Amygdala (tissue), 56 donors: ENCODE measurements around the gene AOPEP.

Experiments
- DNase-seq, 56 donors: peaks; one replicate each; lab custom pipeline; 2025; lab: John Stamatoyannopoulos, UW

Gene AOPEP

DNA sequence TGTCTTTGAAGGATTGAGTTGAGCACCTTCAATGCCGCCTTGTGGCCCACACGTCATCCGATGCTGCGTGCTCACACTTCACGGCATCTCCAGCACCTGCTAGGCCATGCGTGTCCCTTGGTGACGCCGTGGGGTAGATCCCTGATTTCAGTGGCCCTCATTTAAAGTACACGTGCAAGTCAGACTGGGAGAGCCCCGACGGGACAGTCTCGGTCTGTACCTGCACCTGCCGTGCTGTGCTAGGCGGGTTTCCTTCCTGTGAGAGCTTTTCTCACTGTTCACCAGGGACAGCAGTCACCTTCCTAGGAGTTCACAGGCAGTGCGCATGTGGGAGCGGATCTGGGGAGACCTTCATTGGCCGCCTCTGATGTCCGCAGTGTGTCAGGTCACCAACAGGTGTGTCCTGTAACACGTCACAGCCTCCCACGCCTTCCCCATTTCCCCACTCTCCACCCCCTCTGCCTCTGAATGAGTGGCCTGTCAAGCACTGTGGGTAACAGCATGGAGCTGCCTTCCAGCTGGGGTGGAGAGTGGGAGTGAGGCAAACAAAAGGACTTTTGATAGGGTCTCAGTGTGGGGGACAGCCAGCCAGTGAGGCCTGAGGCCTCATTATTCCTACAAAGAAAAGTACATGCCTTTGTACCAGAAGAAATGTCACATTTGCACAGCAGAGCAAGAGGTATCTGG lies 354.6 kb downstream of the AOPEP start:
- DNase-seq = peak in 51 of 56 donors; percentile 26 to 90 (median 71)

GRCh38 chr9:95081998-95082397 lies 355.5 kb downstream of the AOPEP start:
- DNase-seq = no peak

GRCh38 chr9:95082401-95083084 lies 356.0 kb downstream of the AOPEP start:
- DNase-seq = no peak

- no peak for DNase-seq
These were observed 356.7 kb downstream of the AOPEP start for GRCh38 chr9:95083086-95083768.

DNA sequence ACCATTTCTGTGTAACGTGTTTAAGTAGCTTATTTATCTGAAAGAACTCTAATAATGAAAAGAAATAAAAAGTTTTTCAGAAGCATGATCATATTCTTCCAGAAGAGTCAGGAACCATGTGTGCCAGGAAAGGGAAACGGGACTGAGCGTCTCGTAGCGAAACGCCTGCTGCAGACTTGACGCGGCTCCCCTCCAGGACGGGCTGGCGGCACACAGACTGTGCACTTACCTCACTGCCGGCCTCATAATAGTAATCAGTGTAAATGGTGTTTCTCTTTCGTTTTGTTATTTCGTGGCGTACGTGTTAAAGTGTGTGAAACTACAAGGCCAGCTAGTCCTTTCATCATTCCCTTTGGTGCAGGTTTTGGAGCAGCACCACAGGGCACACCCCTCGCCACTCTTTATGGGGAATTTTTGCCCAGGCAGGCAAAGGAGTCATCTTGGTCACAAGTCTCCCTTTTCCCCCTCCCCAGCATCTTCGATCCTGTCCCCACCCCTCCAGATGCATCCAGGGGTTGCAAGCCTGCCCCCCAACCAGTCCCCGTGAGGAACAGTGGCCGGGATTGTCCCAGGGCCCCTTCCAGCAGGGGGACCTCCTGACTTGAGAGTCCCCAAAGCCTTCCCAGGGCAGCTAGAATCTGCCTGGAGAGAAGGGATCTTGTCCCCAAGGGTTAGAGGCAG lies 357.9 kb downstream of the AOPEP start:
- peak in 2 of 56 donors; percentile 24 to 28 for DNase-seq

DNA sequence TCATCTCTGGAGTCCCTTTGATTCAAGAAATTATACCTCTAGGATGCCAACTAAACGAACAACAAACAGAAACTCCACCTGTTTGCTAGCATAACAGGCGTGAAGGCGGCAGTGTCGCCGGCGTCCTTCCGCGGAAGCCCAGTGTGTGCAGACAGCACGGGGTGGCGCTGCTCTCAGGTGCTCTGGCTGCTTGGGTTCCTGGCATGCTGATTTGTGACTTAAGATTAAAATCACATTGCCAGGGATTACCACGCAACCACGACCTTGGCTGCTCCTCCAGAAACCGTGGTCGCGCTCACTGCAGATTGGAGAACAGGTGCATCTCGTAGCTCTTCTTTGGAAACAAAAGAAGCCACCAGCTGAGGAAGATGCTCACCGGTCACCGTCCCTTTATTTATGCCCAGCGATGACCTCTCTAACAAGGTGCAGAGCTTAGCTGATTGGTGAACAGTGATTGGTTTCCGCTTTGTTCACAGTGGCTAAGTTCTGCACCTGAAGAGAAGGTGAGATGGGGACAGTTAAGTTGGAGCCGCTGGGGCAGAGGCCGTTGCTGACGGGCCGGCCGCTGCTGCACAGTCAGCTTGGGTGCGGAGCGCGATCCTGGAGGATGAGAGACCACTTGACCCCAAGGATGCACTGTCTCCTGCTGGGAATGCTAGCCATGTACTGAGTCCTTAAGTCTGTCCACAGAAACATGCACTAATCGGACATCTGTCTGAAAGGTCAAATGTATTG lies 358.7 kb downstream of the AOPEP start:
- no peak for DNase-seq

DNA sequence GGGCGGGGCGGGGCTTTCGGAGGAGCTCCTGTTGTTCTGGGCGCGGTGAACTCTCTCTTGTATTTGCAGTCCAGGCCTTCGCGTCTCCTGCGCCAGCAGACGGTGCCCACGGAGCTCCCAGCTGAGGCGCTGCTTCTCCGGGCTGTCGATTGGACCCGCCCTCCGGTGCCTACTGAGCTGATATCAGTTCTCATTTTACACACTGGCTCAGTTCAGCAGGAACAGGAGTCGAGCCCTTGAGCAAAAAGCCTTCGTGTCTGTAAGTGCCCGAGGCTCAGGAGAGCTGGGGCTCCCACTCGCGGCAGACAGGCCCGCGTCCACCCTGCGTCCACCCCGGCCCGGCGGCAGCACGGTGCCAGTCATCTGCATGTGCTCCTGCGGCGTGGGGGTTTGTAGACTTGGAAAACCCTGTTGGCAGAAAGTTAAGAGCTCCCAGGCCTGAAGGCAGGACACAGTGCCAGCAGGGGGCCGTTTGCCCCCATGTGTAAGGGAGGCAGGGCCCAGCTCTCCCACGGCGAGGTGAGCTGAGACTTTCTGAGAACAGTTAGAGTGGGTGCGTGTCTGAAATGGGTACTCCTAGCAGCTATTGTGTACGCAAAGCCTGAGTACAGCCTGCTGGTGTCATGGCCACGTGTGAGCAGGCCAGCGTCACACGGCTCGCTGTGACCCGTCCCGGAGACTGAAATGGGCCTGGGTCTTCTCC lies 359.5 kb downstream of the AOPEP start:
- DNase-seq = peak in 7 of 56 donors; percentile 14 to 58 (median 51)

GRCh38 chr9:95086564-95086955 lies 360.1 kb downstream of the AOPEP start:
- peak in 3 of 56 donors; percentile 29 to 55 (median 41) for DNase-seq

DNA sequence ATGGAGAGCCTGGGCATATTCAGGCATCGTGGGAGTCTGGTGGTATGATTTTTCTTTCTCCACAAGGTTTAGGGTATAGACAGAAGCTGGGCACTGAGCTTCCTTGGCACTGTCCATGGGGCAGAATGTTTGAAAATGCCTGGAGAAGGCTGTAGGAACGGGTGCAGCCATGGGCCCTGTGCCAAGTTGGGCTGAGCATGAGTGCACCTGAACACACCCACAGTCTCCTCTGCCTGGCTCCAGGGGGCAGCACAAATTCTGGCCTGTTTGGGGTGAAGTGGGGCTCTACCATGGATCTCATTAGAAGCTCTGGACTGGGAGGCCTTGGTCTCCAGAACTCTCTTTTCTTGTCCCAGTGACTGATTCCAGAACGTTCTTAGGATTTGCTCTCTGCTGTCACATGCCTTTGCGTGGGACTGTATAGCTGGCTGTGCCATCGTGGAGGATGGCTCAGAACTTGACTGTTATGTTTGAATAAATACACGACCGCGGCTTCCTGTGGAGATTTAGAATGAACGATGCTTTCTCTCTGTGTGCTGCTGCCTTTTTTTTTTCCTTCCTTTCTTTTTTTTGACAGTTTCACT lies 361.3 kb downstream of the AOPEP start:
- DNase-seq = peak in 1 of 56 donors; percentile 56

DNA sequence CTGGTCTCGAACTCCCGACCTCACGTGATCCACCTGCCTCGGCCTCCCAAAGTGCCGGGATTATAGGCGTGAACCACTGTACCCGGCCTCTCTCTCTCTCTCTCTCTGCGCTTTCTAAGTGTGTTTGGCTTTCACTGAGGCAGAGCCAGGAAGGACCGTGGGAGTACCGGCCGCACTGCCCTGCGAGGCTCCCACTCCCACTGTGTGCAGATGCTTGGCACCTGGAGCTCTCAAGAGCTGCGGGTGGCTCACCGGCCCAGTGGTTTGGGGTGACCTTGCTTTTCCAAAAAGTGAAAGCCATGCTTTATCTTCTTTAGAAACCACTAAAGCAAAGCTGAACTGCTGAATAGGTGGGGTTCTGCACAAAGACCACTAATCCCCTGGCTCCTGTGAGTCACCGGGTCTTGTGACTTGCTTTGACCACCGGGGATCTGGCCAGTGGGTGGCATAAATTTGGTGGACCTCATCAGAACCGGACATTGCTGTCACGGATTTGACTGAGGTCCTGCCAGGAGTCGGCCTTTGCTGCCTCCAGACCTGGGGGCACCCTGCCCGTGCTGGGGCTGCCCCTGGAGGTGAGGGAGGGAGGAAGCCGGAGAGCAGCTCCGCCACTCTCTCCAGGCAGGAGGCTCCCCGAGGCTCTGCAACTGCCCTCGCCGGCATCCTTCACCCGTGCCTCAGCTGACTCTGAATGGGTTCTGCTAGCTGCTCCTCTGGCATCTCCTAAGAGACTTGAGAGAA lies 362.1 kb downstream of the AOPEP start:
- no peak for DNase-seq

GRCh38 chr9:95089257-95090022 lies 362.9 kb downstream of the AOPEP start:
- no peak for DNase-seq

DNA sequence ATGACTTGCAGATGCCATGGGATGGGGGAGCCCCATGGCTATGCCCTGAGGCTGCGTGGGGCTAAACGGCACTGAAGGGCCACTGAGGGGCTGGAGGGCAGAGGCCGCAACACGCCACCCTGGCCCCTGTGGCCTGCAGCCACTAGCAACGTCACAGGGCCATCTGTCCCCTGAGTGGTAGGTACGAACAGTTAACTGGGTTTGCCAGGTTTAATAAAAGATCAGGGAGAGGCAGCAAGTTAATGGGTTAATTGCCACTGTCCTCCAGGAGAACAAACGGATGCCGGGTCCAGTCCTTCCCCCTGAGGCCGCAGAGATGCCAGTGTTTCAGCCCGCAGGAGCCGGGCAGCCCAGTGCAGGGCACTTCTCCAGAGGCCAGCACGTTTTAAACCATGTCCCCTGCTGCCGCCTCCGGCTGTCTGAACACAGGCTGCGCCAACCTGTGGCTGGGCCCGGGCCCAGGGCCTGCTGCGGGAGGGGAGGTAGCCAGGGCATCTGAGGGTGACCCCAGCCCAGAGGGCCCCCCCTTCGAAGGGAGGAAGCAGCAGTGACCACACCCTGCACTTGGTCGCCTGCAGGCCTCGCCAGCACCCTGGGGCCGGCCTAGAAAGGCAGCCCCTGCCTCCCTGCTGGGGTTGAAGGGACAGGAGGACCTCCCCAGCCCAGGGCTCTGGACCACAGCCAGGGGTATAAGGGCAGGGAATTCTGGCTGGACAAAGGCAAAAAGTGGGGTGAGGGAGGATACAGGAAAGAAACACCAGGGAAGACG lies 363.7 kb downstream of the AOPEP start:
- peak in 15 of 56 donors; percentile 25 to 68 (median 40) for DNase-seq

DNA sequence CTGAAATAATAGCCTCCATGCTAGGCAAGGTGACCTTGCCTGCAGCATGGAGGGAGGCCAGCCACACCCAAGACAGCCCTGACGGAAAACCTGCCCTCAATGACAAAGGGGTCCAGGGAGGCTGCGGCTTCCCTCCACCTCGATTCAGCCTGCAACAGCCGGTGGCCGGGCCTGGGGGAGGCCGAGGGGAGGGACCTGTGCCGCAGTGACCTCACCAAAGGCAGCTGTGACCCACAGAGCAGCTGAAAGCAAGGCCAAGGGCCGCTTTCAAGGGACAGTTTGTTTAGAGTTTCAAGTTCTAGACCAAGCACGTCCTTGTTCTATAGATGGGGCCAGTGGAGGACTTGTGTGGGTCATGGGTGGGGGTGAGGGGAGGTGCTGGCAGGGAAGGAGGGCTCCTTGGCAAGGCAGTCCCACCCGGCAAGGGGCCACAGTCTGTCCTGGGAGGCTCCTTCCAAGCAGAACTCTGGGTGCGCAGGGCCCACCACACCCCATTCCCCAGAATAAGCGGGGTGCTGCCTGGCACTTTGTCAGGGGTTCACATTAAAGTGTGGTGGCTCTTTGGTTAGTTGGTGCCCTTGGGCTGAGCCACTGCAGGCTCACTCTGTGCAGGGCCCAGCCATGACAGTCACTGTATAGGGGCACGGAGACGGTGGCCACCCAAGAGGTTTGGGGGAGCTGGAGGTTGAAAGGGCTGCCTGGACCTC lies 364.5 kb downstream of the AOPEP start:
- peak in 7 of 56 donors; percentile 26 to 39 (median 31) for DNase-seq

DNA sequence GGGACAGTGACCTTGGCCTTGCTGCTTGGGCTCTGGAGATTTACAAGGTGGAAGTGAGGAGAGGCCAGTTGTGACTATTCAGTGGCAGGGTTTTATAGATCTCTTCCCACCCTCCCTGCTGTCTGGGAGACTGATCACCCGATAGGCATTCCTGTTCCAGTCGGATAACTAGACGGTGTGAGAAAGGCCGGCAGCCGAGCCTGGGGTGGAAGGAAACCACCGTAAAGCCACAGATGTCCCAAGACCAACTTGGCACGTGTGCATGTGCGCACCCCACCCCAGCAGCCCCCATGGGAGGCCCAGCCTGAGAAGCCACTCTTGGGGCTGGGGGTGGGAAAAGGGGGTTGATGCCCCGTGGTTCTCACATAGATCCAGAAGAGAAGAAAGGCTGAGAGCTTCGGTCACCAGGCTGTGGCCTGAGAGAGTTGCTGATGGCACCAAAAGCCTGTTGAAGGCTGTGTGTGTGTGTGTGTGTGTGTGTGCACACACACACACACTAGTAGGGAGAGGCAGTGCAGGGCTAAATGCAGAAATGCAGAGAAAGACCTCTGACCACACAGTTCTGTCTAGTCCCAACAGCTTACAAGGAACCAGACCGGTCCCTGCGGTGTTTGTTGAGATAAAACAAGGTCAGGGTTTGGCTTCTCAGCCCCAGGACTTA lies 365.2 kb downstream of the AOPEP start:
- DNase-seq = no peak

DNA sequence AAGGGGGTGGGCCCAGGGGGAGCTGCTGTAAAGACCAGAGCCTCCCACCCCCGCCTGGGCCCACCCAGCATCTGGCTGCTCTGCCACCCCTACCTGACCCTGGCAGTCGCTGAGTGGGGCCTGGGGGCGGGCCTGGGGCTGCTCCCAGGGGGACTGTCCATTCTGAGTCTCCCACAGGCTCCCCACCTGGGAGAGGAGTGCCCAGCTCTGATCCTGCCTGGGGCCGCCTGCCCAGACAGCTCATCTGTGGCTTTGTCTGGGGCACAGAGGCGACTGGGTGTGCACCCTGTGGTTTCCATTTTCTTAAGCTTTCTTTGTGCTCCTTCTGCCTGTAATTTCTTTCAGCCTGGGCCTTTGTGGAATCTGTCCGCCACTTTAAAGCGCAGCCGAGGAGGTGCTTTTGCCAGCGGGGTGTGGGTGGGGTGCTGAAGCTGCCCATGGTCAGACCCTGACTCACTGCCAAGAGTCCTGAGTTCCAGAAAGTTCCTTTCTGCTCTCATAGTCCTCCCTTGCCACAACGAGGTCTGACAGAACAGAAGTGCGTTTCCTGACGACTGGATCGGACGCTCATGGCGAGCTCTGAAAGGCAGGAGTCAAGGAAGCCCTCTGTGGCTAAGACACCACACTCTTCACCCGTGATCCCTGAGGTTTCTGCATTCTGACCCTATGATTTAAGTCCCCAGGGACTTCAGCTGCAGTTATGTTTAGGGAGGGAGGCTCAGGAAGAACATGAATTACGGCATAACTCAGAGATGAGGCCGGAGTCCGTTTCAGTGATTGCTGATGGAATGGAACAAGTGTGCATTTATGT lies 366.0 kb downstream of the AOPEP start:
- DNase-seq = peak in 2 of 56 donors; percentile 24 to 74
